Measurements from ENCODE around the gene SLC38A10.

The SLC38A10 gene

DNA sequence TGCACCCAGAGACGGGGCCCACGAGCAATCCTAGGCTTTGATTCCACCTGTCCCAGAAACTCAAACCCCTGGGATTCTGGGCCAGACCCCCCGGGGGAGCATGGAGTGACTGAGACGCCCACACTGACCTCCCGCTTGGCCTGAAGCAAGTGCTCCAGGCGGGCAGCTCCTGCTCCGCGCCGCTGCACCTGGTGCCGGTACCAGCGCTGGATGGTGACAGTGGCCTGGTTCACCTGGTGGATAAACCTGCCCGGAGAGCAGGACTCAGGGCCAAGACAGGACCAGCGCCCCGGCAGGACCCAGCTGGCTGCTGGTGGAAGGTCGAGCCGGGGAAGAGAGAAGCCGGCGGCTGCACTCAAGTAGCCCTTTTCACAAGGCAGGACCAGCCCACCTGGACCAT is 94.9 kb downstream of the SLC38A10 start:
- no peak for DNase-seq

GRCh38 chr17:81199482-81199830 is 95.7 kb downstream of the SLC38A10 start:
- DNase-seq = no peak

- no peak for DNase-seq
Measured at GRCh38 chr17:81198826-81199481, 96.2 kb downstream of the SLC38A10 start.

DNA sequence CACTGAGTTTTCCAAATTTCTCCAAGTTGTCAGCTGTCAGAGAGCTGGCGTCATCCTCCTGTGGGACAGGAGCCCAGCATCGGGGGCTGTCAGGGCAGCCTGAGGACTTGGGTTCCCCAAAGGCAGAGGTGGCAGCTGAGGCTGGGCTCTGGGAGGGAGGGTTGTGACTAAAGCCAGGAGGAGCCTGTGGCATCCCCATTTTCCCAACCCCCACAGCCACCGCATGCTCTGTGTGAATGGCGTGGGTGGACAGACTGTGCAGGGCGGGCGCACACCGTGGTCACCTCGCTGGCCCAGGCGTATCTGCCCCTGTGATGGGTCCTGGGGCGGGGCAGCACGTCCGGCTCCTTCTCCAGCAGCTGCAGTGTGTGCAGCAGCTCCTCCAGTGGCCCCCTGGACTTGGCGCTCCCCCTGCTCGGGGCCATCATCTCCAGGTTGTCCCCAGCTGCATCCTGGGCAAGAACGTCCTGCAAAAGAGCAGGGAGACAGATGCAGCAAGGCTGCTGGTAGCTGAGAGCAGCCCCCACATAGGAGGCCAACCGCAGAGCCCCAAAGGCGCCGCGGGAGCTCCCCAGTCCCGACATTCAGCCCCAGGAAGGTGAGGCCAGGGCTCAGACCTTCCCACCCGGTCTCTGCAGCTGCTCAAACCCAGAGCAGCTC is 97.1 kb downstream of the SLC38A10 start:
- no peak for DNase-seq

- no peak for DNase-seq
Measured at GRCh38 chr17:81197409-81197795, 97.7 kb downstream of the SLC38A10 start.

- DNase-seq = no peak
Measured at GRCh38 chr17:81196505-81197408, 98.3 kb downstream of the SLC38A10 start.

- DNase-seq = no peak
Measured at GRCh38 chr17:81195941-81196495, 99.1 kb downstream of the SLC38A10 start.
